H1 (cell line): ENCODE results near the gene SLC26A4. TPM values are rescaled to one million over a fixed set of nuclear protein-coding genes. Genes with fewer than 3 reads are reported as not detected.

Experiments
- CTCF ChIA-PET: fragments of 300-600 bp; sonication (Branson Sonifier 250); formaldehyde crosslinking; loops from one replicate; lab custom pipeline; 2021; ENCODE audit not compliant: partially characterized antibody; lab: Charles Lee
- POLR2A ChIA-PET: fragments of 300-600 bp; sonication (Branson Sonifier 250); formaldehyde crosslinking; loops from one replicate; lab custom pipeline; 2021; ENCODE audit warnings: inconsistent platforms; ENCODE audit not compliant: partially characterized antibody; lab: Charles Lee
- DNase-seq, 2 experiments: peaks; one replicate each; pipeline versions ENCODE4 v3.0.0 to v3.0.0-alpha.2; 2010 to 2022; ENCODE audit warnings: low spot score in 2 of 2, low read depth in 1 of 2, mixed read lengths in 1 of 2
- FAIRE-seq: peaks from 2 replicates; lab custom pipeline; 2011; peaks lifted over from hg19 to GRCh38; lab: Jason Lieb, UNC
- H2AFZ ChIP-seq: 2 replicates; pipeline ENCODE4 v1.8.1; 2012; ENCODE audit warnings: low read length, inconsistent platforms
- H2AK5ac ChIP-seq: 2 replicates; pipeline ENCODE4 v1.6.1; 2013; ENCODE audit warnings: low read depth, low read length
- H2BK120ac ChIP-seq: replicated peaks from 2 replicates; pipeline ENCODE3; 2013; ENCODE audit warnings: low read depth, low read length, inconsistent platforms
- H2BK12ac ChIP-seq: 2 replicates; pipeline ENCODE4 v1.6.1; 2013; ENCODE audit warnings: low read depth, low read length
- H2BK15ac ChIP-seq: 2 replicates; pipeline ENCODE4 v1.6.1; 2013; ENCODE audit warnings: low read length
- H2BK20ac ChIP-seq: 2 replicates; pipeline ENCODE4 v1.6.1; 2013; ENCODE audit warnings: low read length
- H2BK5ac ChIP-seq: 2 replicates; pipeline ENCODE4 v1.6.1; 2013; ENCODE audit warnings: low read depth, low read length
- H3K14ac ChIP-seq: 2 replicates; pipeline ENCODE4 v1.6.1; 2013; ENCODE audit warnings: inconsistent platforms; ENCODE audit not compliant: insufficient read length
- H3K18ac ChIP-seq: 2 replicates; pipeline ENCODE4 v1.6.1; 2013; ENCODE audit warnings: low read length; ENCODE audit errors: extremely low read depth
- H3K23ac ChIP-seq: 2 replicates; pipeline ENCODE4 v1.6.1; 2013; ENCODE audit warnings: inconsistent platforms; ENCODE audit not compliant: insufficient read length
- H3K23me2 ChIP-seq: 2 replicates; pipeline ENCODE4 v1.6.1; 2013; ENCODE audit warnings: low read depth, low read length
- H3K27ac ChIP-seq: 2 replicates; pipeline ENCODE4 v1.6.1; 2011; ENCODE audit warnings: low read depth, low read length, inconsistent platforms
- H3K27me3 ChIP-seq, 4 experiments: replicated peaks in 1 of 4; 1 replicate in 1 of 4; 2 replicates in 3 of 4; pipeline versions ENCODE4 v1.6.1 to v1.8.1; 2011 to 2013; ENCODE audit warnings: low read length in 3 of 4, mild to moderate bottlenecking in 3 of 4, inconsistent platforms in 2 of 4, mixed read lengths in 2 of 4, moderate library complexity in 1 of 4; ENCODE audit not compliant: control insufficient read depth in 3 of 4, insufficient read depth in 3 of 4; ENCODE audit errors: extremely low read depth in 1 of 4
- H3K36me3 ChIP-seq, 4 experiments: 2 replicates each; pipeline versions ENCODE4 v1.6.1 to v1.8.1; 2011 to 2013; ENCODE audit warnings: mild to moderate bottlenecking in 4 of 4, low read length in 3 of 4, moderate library complexity in 2 of 4, control low read depth in 1 of 4, inconsistent platforms in 1 of 4; ENCODE audit not compliant: insufficient read depth in 4 of 4, control insufficient read depth in 2 of 4
- H3K4ac ChIP-seq: replicated peaks from 2 replicates; pipeline ENCODE3; 2013; ENCODE audit warnings: low read length, low read depth, mixed read lengths, inconsistent platforms; ENCODE audit not compliant: insufficient read length
- H3K4me1 ChIP-seq, 4 experiments: replicated peaks in 1 of 4; 1 replicate in 1 of 4; 2 replicates in 3 of 4; pipeline versions ENCODE4 v1.6.1 to v1.8.1; 2011 to 2013; ENCODE audit warnings: low read length in 3 of 4, inconsistent platforms in 2 of 4, mixed read lengths in 1 of 4; ENCODE audit not compliant: insufficient read depth in 4 of 4, control insufficient read depth in 3 of 4
- H3K4me2 ChIP-seq, 2 experiments: 2 replicates each; pipeline versions ENCODE4 v1.6.1 to v1.8.1; 2011 to 2013; ENCODE audit warnings: low read depth in 2 of 2, low read length in 2 of 2, control low read depth in 1 of 2, inconsistent platforms in 1 of 2, mild to moderate bottlenecking in 1 of 2; ENCODE audit not compliant: insufficient read depth in 1 of 2
- H3K4me3 ChIP-seq, 4 experiments: fragments of 200-600, 300-600 bp in 1 of 4; sonication (generic), shearing (Covaris generic), sonication (Bioruptor Twin) in 1 of 4; 2 replicates each; pipeline versions ENCODE4 v1.5.1 to v1.8.1; 2011 to 2016; ENCODE audit warnings: low read length in 4 of 4, low read depth in 3 of 4, control low read depth in 2 of 4, inconsistent platforms in 2 of 4, mild to moderate bottlenecking in 2 of 4, mixed read lengths in 1 of 4, moderate library complexity in 1 of 4; ENCODE audit not compliant: insufficient read depth in 2 of 4; ENCODE audit errors: extremely low read depth in 1 of 4
- H3K56ac ChIP-seq: replicated peaks from 2 replicates; pipeline ENCODE3; 2013; ENCODE audit warnings: low read depth, mild to moderate bottlenecking, mixed read lengths, low read length, inconsistent platforms; ENCODE audit not compliant: insufficient read length
- H3K79me1 ChIP-seq: 2 replicates; pipeline ENCODE4 v1.6.1; 2013; ENCODE audit warnings: low read depth, low read length, control low read depth
- H3K79me2 ChIP-seq, 2 experiments: 2 replicates each; pipeline versions ENCODE4 v1.6.1 to v1.8.1; 2012 to 2013; ENCODE audit warnings: low read length in 2 of 2, mild to moderate bottlenecking in 2 of 2, inconsistent platforms in 1 of 2; ENCODE audit not compliant: insufficient read depth in 2 of 2, control insufficient read depth in 1 of 2
- H3K9ac ChIP-seq, 4 experiments: replicated peaks in 1 of 4; 1 replicate in 1 of 4; 2 replicates in 3 of 4; pipeline versions ENCODE4 v1.6.1 to v1.8.1; 2011 to 2013; ENCODE audit warnings: low read depth in 3 of 4, low read length in 3 of 4, control low read depth in 2 of 4, mild to moderate bottlenecking in 2 of 4, moderate library complexity in 2 of 4, inconsistent platforms in 1 of 4; ENCODE audit errors: extremely low read depth in 1 of 4
- H3K9me3 ChIP-seq, 2 experiments: 2 replicates each; pipeline versions ENCODE4 v1.6.1 to v1.8.1; 2012 to 2013; ENCODE audit warnings: mild to moderate bottlenecking in 2 of 2, moderate library complexity in 2 of 2, control low read depth in 1 of 2, inconsistent platforms in 1 of 2, low read depth in 1 of 2, low read length in 1 of 2, mixed read lengths in 1 of 2; ENCODE audit not compliant: insufficient read depth in 2 of 2
- H4K20me1 ChIP-seq, 2 experiments: replicated peaks in 1 of 2; 2 replicates each; pipeline versions ENCODE3 to v1.8.1; 2011 to 2013; ENCODE audit warnings: inconsistent platforms in 2 of 2, low read length in 2 of 2, mild to moderate bottlenecking in 1 of 2; ENCODE audit not compliant: insufficient read depth in 2 of 2, control insufficient read depth in 1 of 2
- H4K5ac ChIP-seq: 2 replicates; pipeline ENCODE4 v1.6.1; 2013; ENCODE audit warnings: low read length, low read depth, mixed read lengths, inconsistent platforms; ENCODE audit not compliant: insufficient read length
- H4K8ac ChIP-seq: 2 replicates; pipeline ENCODE4 v1.8.0; 2013; ENCODE audit warnings: mild to moderate bottlenecking, moderate library complexity, low read length, inconsistent platforms; ENCODE audit not compliant: insufficient read depth; ENCODE audit errors: extremely low read depth
- H4K91ac ChIP-seq: replicated peaks from 2 replicates; pipeline ENCODE3; 2013; ENCODE audit warnings: low read length, mixed read lengths, inconsistent platforms; ENCODE audit not compliant: insufficient read length
- CBX8 ChIP-seq: fragments of 300-800, 300-1000 bp; sonication (generic); IDR thresholded peaks from 2 replicates; pipeline ENCODE4 v1.7.1; 2016; ENCODE audit warnings: low read depth, low read length, borderline replicate concordance
- CTBP2 ChIP-seq: IDR thresholded peaks from 2 replicates; pipeline ENCODE4 v1.7.0; 2011; ENCODE audit warnings: borderline replicate concordance, mild to moderate bottlenecking, moderate library complexity, mixed read lengths, low read length; ENCODE audit not compliant: insufficient read depth, insufficient read length
- CTCF ChIP-seq, 3 experiments: IDR thresholded peaks; 1 replicate in 2 of 3; 2 replicates in 1 of 3; pipeline versions ENCODE4 v1.5.1 to v1.6.1; 2011; ENCODE audit warnings: low read length in 3 of 3, mild to moderate bottlenecking in 3 of 3, inconsistent platforms in 2 of 3, low read depth in 1 of 3, moderate library complexity in 1 of 3; ENCODE audit not compliant: insufficient read depth in 1 of 3; ENCODE audit errors: control extremely low read depth in 1 of 3
- RAD21 ChIP-seq, 2 experiments: IDR thresholded peaks in 1 of 2; conservative IDR thresholded peaks in 1 of 2; 2 replicates each; pipeline ENCODE4 v1.6.1; 2011; ENCODE audit warnings: low read depth in 2 of 2, low read length in 2 of 2, improper control_type of control experiment in 1 of 2, inconsistent platforms in 1 of 2, mild to moderate bottlenecking in 1 of 2, moderate library complexity in 1 of 2
- SAP30 ChIP-seq: fragments of 300-600 bp; sonication (generic); IDR thresholded peaks from 2 replicates; pipeline ENCODE4 v1.7.1; 2012; ENCODE audit warnings: low read length, moderate library complexity, mild to moderate bottlenecking, inconsistent platforms; ENCODE audit not compliant: insufficient read depth, insufficient replicate concordance
- SIN3A ChIP-seq, 2 experiments: IDR thresholded peaks in 1 of 2; conservative IDR thresholded peaks in 1 of 2; 2 replicates each; pipeline ENCODE4 v1.6.1; 2011 to 2012; ENCODE audit warnings: low read length in 2 of 2, improper control_type of control experiment in 1 of 2, low read depth in 1 of 2, mild to moderate bottlenecking in 1 of 2
- TBP ChIP-seq: IDR thresholded peaks from 2 replicates; pipeline ENCODE4 v1.6.1; 2011; ENCODE audit warnings: low read depth, low read length, improper control_type of control experiment
- WGBS, 2 experiments: shearing (Covaris generic) in 1 of 2; methylation state at CpG; one replicate each; pipeline versions ENCODE4 v1.1.6 to v1.1.7; 2013 to 2015; ENCODE audit warnings: low lambda C conversion rate in 2 of 2, mixed read lengths in 2 of 2, inconsistent platforms in 1 of 2, low coverage in 1 of 2, missing lambda C conversion rate in 1 of 2; ENCODE audit not compliant: insufficient replicate concordance in 2 of 2, insufficient coverage in 1 of 2, insufficient read length in 1 of 2; ENCODE audit errors: extremely low coverage in 1 of 2, missing lambda C conversion rate in 1 of 2; 5-methylcytosine and 5-hydroxymethylcytosine counted together
- polyA plus RNA-seq, 7 experiments: library from polyadenylated mRNA; depleted of rRNA in 3 of 7; stranded (reverse) in 5 of 7; unstranded in 2 of 7; fragments of >200 nt in 5 of 7; fragments of 200-250 nt in 2 of 7; gene quantifications; 1 replicate in 5 of 7; 2 replicates in 1 of 7; 4 replicates in 1 of 7; pipeline versions ENCODE4 v1.2.1 to v1.2.3, GENCODE V29; 2011 to 2013; ENCODE audit warnings: missing spikeins in 2 of 7, mixed read lengths in 2 of 7
- total RNA-seq: library from RNA; stranded (reverse); fragmentation: NEBNext Ultra II Directional; extraction: Animal tissue kit (Norgen Biotek cat#: 25700); gene quantifications from 2 replicates; pipeline ENCODE4 v1.2.1, GENCODE V29; 2021

SLC26A4 gene
- total and polyA plus RNA-seq, 2 of the 8 experiments (the other 6 are each of a cell fraction or from before 2014, with no cell fraction given), result 0.11 to 0.35 TPM

GRCh38 chr7:107661081-107661864 is 645 bp downstream of the SLC26A4 start:
- Histone ChIP-seq H2BK5ac (no peak overlapping the region), H3K79me2 (no peaks in the 10 kb centered on the region), H3K27me3 (peaks cover 25 to 57% (median 49%) of the 10 kb centered on the region in 4 experiments), H4K91ac (no peak overlapping the region), H4K8ac (peak overlapping the region; percentile 9; the same call in 1 of the 2 replicates), H3K14ac (no peak overlapping the region), H3K27ac (no peak overlapping the region), H2AK5ac (no peak overlapping the region), H2BK120ac (no peak overlapping the region), H3K36me3 (no peaks in the 10 kb centered on the region), H4K20me1 (peaks cover 1 to 2% of the 10 kb centered on the region in 2 experiments), H3K9ac (no peak overlapping the region), H2BK12ac (no peak overlapping the region), H3K56ac (no peak overlapping the region), H3K9me3 (no peaks in the 10 kb centered on the region), H2BK15ac (no peak overlapping the region), H3K18ac (no peak overlapping the region), H3K79me1 (no peaks in the 10 kb centered on the region), H3K4me1 (peaks cover 0 to 2% (median 0%) of the 10 kb centered on the region in 4 experiments; a peak in 3 of 7 replicates), H4K5ac (no peak overlapping the region), H3K4me2 (peak overlapping the region; percentile 93 to 95), H3K4ac (no peak overlapping the region), H2AFZ (no peak overlapping the region), H3K23ac (no peak overlapping the region), H2BK20ac (no peak overlapping the region), H3K4me3 (peak overlapping the region; percentile 43 to 62 (median 53)), H3K23me2 (peaks cover 15% of the 10 kb centered on the region; the same call in 1 of the 2 replicates)
- POLR2A ChIA-PET, result interaction anchor here (0.6 to 1.1 kb wide), 3 partner anchors 29 to 476 kb away, joined by 3 to 5 read pairs (median 3); no protein-coding TSS in a partner anchor
- no peak for FAIRE-seq
- DNase-seq, result peak in 1 of 2 experiments; percentile 76
- CTCF ChIA-PET, result interaction anchor here (0.6 to 2.3 kb wide), 13 partner anchors 16 to 440 kb away, joined by 3 to 8 read pairs (median 4); partner anchors contain the start of genes BCAP29, COG5 and DUS4L
- 2% methylated on average over 62 of the region's 73 CpGs; no CpG with 5 or more reads in 1 of the 2 experiments for WGBS, 2 experiments
- TF ChIP-seq RAD21 (IDR thresholded peaks at IDR 0.05 in 1 of 2, conservative IDR thresholded peaks at IDR 0.05 in 1 of 2; ENCODE audit: low read depth in 2 of 2, low read length in 2 of 2) (peak; percentile 1 to 29; a peak in 2 of 4 replicates), CTCF (IDR thresholded peaks at IDR 0.05; ENCODE audit: control extremely low read depth in 1 of 3, insufficient read depth in 1 of 3, low read depth in 1 of 3, low read length in 3 of 3) (peak in 1 of 3 experiments; percentile 5; a peak in 1 of 4 replicates), TBP (peak; percentile 51; the same call in 1 of the 2 replicates), SIN3A (conservative IDR thresholded peaks at IDR 0.05 in 1 of 2, IDR thresholded peaks at IDR 0.05 in 1 of 2; ENCODE audit: low read depth in 1 of 2, low read length in 2 of 2) (peak; percentile 63 to 77; a peak in 2 of 4 replicates), SAP30 (no peak), CTBP2 (no peak), CBX8 (no peak)
